Activated naive CD8-positive, alpha-beta T cell treated with anti-CD3 and anti-CD28 coated beads for 36 hours (primary cell): Measurements from ENCODE around the gene UBE2H. TPM values are rescaled to one million over a fixed set of nuclear protein-coding genes. Genes with fewer than 3 reads are reported as not detected.
A peak's percentile ranks its signal among the peaks of the same experiment; 100 is the strongest.
"Not testable (repeated sequence)": the region's sequence is repeated elsewhere in the genome, so short reads cannot be mapped to it uniquely, and the experiment has no call there.

Experiments used
- DNase-seq: peaks from one replicate; pipeline ENCODE4 v3.0.0; 2021
- H3K27ac Mint-ChIP-seq: one replicate; pipeline ENCODE4 v1.8.0; 2022; ENCODE audit warnings: mild to moderate bottlenecking, moderate library complexity, mixed read lengths
- H3K27me3 Mint-ChIP-seq: one replicate; pipeline ENCODE4 v1.8.0; 2022; ENCODE audit warnings: mild to moderate bottlenecking, mixed read lengths
- H3K36me3 Mint-ChIP-seq: one replicate; pipeline ENCODE4 v1.8.0; 2021; ENCODE audit warnings: mild to moderate bottlenecking, mixed read lengths
- H3K4me1 Mint-ChIP-seq: one replicate; pipeline ENCODE4 v1.8.0; 2021; ENCODE audit warnings: mixed read lengths
- H3K4me3 Mint-ChIP-seq: one replicate; pipeline ENCODE4 v1.8.0; 2022; ENCODE audit warnings: mild to moderate bottlenecking, moderate library complexity, mixed read lengths
- H3K9me3 Mint-ChIP-seq: one replicate; pipeline ENCODE4 v1.8.0; 2022; ENCODE audit warnings: mixed read lengths
- total RNA-seq, 2 experiments: library from RNA; stranded (reverse); gene quantifications; one replicate each; pipeline ENCODE4 v1.2.3, GENCODE V29; 2021

Gene UBE2H
- total RNA-seq, 2 experiments from 2014 or later, result 15.7 to 16.9 TPM

DNA sequence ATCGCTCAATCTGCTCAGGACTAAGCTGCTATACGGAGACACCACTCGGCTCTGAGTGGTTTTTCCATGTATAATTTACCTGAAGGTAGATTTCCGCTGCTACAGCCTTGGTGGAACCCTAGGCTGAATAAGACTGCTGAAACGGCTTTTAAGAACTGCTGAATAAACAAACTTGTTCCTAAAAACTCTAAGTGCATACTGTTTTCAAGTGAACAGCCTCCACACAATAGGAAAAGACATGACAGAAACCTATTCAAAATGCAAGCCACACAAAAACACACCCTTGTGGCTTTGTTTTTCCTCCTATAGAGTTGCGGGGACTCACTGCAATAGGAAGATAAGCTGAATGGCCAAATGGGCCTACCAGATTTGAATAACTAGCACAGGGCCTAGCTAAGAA is 117.2 kb downstream of the UBE2H start:
- no peak overlapping the region for H3K27ac Mint-ChIP-seq
- H3K4me3 Mint-ChIP-seq, result no peak overlapping the region
- no peaks in the 10 kb centered on the region for H3K9me3 Mint-ChIP-seq
- H3K4me1 Mint-ChIP-seq, result peaks cover 3% of the 10 kb centered on the region
- DNase-seq, result no peak
- H3K36me3 Mint-ChIP-seq, result peaks cover 2% of the 10 kb centered on the region
- no peaks in the 10 kb centered on the region for H3K27me3 Mint-ChIP-seq

- H3K4me3 Mint-ChIP-seq, DNase-seq, H3K27ac Mint-ChIP-seq, H3K36me3 Mint-ChIP-seq, H3K9me3 Mint-ChIP-seq, H3K27me3 Mint-ChIP-seq: not testable (repeated sequence)
- H3K4me1 Mint-ChIP-seq, result peaks cover 14% of the 10 kb centered on the region
These were observed 119.4 kb downstream of the UBE2H start for GRCh38 chr7:129833353-129833752.

DNA sequence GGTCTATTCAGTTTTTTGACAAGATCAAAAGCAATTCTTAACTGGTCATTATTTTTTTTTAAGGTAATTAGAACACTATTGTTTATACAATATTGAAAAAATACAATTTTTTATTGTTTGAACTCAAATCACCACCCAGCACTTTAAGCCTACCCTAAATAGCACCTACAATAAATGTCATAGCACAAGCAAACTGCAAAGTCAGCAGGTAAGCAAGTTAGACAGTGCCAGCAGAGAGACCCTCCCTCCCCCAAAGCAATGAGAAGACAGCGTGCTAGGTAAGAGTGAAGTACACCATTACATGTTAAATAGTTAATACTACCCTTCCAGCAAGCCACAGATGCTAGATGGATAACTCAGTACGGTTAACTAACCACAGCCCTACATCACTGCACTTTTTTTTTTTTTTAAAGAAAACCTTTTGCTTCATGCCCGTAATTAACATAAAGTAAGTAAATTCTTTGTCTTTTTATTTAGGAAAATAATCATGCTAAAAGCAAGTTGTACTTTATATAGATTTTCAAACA is 120.0 kb downstream of the UBE2H start:
- Mint-ChIP-seq H3K27me3 (no peaks in the 10 kb centered on the region), H3K4me1 (peaks cover 14% of the 10 kb centered on the region), H3K4me3 (no peak overlapping the region), H3K9me3 (no peaks in the 10 kb centered on the region), H3K36me3 (no peaks in the 10 kb centered on the region), H3K27ac (no peak overlapping the region)
- DNase-seq, result no peak

DNA sequence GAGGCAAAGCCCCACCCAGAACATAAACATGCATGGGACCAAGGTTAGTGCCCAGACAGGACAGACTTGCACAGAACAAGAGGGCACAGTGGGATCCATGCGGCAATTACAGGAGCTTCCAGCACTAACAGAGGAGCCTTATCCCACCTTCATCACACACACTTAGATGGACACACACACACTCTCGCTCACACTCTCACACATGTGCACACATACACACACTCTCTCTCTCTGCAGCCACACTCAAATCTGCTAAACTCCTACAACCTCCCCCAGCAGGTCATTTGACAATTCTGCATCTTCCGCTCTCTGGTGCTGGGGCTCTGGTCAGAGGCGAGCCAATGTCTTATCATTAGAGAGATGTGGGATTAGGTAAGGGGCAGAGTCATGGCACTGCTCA is 120.5 kb downstream of the UBE2H start:
- no peak for DNase-seq
- H3K4me3 Mint-ChIP-seq, result no peak overlapping the region
- H3K27ac Mint-ChIP-seq, result no peak overlapping the region
- no peaks in the 10 kb centered on the region for H3K9me3 Mint-ChIP-seq
- H3K27me3 Mint-ChIP-seq, result no peaks in the 10 kb centered on the region
- H3K4me1 Mint-ChIP-seq, result peaks cover 14% of the 10 kb centered on the region
- no peaks in the 10 kb centered on the region for H3K36me3 Mint-ChIP-seq

DNA sequence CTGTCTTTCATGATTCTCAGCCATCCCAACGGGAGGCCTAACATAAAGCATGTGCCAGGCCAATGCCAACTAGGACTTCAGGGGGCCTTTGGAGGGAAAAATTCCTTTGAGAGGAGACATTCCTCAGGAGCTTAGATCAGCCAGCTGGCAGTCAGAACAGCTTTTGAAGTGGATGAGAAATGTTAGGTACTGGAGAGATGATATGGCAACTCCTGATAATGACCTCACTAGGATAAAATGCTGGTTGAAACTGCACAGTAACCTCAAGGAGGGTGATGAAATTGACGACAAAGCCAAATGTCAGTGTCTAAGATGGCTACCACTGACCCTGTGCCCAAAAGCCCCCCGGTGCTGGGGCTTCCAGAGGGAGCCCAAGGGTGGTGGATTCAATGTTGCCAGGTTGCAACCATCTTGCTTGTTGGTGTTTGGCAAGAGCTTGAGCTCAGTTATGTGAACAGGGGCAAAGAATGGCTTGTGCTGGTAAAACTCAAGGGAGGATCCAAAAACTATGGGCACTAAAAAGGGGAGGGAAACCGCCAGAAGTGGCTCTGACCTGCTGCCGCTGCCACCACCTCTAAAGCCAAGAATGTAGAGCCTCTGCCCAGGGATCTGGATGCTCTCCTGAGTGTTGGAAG is 121.2 kb downstream of the UBE2H start:
- H3K36me3 Mint-ChIP-seq, result no peaks in the 10 kb centered on the region
- no peaks in the 10 kb centered on the region for H3K27me3 Mint-ChIP-seq
- no peak overlapping the region for H3K27ac Mint-ChIP-seq
- no peak for DNase-seq
- no peak overlapping the region for H3K4me3 Mint-ChIP-seq
- no peaks in the 10 kb centered on the region for H3K9me3 Mint-ChIP-seq
- H3K4me1 Mint-ChIP-seq, result peaks cover 14% of the 10 kb centered on the region

DNA sequence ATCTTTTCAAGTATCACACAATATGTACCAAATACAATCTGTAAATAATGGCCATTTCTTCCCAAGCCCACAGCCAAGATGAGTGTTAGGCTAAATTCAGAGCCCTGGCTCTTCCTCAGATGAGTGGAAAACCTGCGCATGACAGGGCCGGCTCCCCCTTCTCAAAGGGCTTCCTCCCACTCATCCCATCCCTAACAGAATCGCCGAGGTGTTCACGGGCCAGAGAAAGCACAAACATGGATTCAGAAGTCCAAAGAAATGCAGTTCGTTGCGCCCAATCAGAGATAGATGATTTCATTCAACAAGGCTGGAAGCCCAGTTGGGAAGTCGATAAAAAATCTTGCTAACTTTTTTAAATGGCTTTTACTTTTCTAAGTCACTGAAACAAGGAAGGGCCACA is 121.8 kb downstream of the UBE2H start:
- H3K27ac Mint-ChIP-seq, result no peak overlapping the region
- peaks cover 14% of the 10 kb centered on the region for H3K4me1 Mint-ChIP-seq
- no peaks in the 10 kb centered on the region for H3K9me3 Mint-ChIP-seq
- H3K4me3 Mint-ChIP-seq, result no peak overlapping the region
- DNase-seq, result no peak
- H3K27me3 Mint-ChIP-seq, result no peaks in the 10 kb centered on the region
- H3K36me3 Mint-ChIP-seq, result no peaks in the 10 kb centered on the region

GRCh38 chr7:129829737-129830631 is 122.8 kb downstream of the UBE2H start:
- Mint-ChIP-seq H3K36me3 (no peaks in the 10 kb centered on the region), H3K4me1 (peaks cover 17% of the 10 kb centered on the region), H3K9me3 (no peaks in the 10 kb centered on the region), H3K27ac (no peak overlapping the region), H3K4me3 (no peak overlapping the region), H3K27me3 (no peaks in the 10 kb centered on the region)
- DNase-seq, result peak; percentile 50

DNA sequence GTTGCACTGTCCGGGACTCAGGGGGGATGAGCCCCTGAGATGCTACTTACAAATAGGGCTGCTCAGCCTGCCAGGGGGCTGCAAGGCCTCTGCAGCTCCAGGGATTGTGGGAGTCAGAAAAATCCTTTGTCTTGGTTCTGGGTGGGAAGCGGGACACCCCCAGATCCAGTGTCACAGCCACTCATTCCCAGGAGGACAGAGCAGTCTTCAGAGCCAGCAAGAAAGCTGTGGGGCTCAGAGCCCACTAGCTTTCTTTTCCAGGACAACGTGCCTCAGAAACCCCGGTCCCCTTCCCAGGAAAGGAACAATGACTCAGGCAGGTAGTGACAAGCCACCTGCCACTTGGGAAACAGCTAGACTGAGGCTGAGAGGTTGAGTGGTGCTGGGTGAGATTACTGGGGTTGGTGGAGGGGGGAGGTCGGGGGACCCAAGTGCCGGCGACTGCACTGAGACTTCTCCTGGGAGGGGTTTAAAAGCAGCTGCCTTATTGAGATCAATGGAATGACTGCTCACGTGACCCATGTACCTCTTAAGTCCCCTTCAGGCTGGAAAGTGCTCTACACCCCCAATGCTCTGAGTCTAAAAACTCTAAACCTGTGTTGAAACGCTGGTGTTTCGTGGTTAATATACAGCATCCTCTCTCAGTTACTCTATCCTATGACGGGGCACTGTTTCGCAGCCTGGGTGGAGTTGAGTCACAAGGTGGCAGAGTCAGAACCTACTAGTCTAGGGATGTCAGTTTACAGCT is 123.6 kb downstream of the UBE2H start:
- Mint-ChIP-seq H3K9me3 (no peaks in the 10 kb centered on the region), H3K36me3 (no peaks in the 10 kb centered on the region), H3K27ac (no peak overlapping the region), H3K4me1 (peaks cover 22% of the 10 kb centered on the region), H3K4me3 (no peak overlapping the region), H3K27me3 (no peaks in the 10 kb centered on the region)
- DNase-seq, result peak; percentile 38

GRCh38 chr7:129828078-129828762 is 124.5 kb downstream of the UBE2H start:
- no peak overlapping the region for H3K4me3 Mint-ChIP-seq
- H3K4me1 Mint-ChIP-seq, result peaks cover 22% of the 10 kb centered on the region
- no peaks in the 10 kb centered on the region for H3K9me3 Mint-ChIP-seq
- no peaks in the 10 kb centered on the region for H3K36me3 Mint-ChIP-seq
- H3K27ac Mint-ChIP-seq, result no peak overlapping the region
- no peaks in the 10 kb centered on the region for H3K27me3 Mint-ChIP-seq
- DNase-seq, result no peak

GRCh38 chr7:129827467-129827990 is 125.2 kb downstream of the UBE2H start:
- Mint-ChIP-seq H3K27me3 (no peaks in the 10 kb centered on the region), H3K4me1 (peaks cover 22% of the 10 kb centered on the region), H3K9me3 (no peaks in the 10 kb centered on the region), H3K36me3 (no peaks in the 10 kb centered on the region), H3K27ac (no peak overlapping the region), H3K4me3 (no peak overlapping the region)
- no peak for DNase-seq

DNA sequence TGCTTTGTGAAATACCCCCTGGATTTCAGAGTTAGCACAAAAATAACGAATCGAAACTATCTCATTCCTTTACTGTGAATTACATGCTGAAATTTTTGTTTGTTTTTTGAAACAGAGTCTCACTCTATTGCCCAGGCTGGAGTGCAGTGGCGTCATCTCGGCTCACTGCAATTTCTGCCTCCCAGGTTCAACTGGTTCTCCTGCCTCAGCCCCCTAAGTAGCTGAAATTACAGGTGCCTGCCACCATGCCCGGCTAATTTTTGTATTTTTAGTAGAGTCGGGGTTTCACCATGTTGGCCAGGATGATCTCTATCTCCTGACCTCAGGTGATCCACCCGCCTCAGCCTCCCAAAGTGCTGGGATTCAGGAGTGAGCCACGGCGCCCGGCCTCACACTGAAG is 125.9 kb downstream of the UBE2H start:
- H3K27ac Mint-ChIP-seq, H3K27me3 Mint-ChIP-seq, H3K4me3 Mint-ChIP-seq, DNase-seq, H3K36me3 Mint-ChIP-seq, H3K9me3 Mint-ChIP-seq: not testable (repeated sequence)
- peaks cover 22% of the 10 kb centered on the region for H3K4me1 Mint-ChIP-seq

DNA sequence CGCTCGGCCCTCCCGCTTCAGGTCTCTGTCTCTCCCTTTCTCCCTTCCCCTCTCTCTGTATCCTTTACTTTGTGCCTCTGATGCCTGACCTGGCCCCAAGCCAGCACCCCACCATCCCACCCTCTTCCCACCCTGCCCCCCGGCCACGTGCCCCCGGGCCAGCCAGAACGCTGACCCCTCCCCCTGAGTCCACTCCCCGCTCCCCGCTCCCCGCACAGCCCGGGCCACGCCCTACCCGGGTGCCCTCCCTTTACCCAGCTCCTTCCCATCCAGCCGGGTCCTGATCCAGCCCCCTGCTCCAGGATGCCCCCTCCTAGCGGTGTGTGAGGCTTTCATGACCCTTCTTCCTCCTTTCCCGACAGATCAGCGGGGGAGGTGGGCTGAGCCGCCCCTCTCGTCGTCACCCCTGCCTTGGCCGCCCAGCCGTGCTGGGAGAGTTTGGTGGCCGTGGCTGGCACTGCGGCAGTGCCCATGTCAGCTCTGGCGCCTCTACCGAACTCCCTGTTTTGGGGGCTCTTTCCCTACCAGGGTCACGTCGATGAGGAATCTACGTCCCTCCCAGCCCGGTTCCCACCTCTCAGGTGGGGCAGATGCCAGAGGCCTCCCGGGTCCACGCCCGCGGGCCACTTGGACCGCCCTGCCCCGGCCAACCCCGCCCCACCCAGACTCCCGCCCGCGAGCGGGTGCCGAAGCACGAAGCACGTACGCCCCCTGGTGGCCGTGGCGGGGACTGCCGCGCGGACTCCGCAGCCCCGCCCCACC is 127.4 kb downstream of the UBE2H start:
- Mint-ChIP-seq H3K27me3 (no peaks in the 10 kb centered on the region), H3K36me3 (no peaks in the 10 kb centered on the region), H3K9me3 (no peaks in the 10 kb centered on the region), H3K27ac (peak overlapping the region; percentile 58), H3K4me1 (peaks cover 20% of the 10 kb centered on the region), H3K4me3 (peak overlapping the region; percentile 90)
- DNase-seq, result peak; percentile 89

GRCh38 chr7:129824291-129825208 is 128.2 kb downstream of the UBE2H start:
- peak overlapping the region; percentile 90 for H3K4me3 Mint-ChIP-seq
- no peaks in the 10 kb centered on the region for H3K36me3 Mint-ChIP-seq
- H3K27me3 Mint-ChIP-seq, result no peaks in the 10 kb centered on the region
- H3K4me1 Mint-ChIP-seq, result peaks cover 13% of the 10 kb centered on the region
- DNase-seq, result peak; percentile 53
- H3K27ac Mint-ChIP-seq, result peak overlapping the region; percentile 58
- no peaks in the 10 kb centered on the region for H3K9me3 Mint-ChIP-seq
